Stimulated activated naive B cell treated with anti-CD40 and anti-IgM and Interleukin-4, amounts not matched to agents 10 μg/mL and 1 μg/mL and 100 μg/mL, for 72 hours (primary cell): ENCODE measurements around the gene TTLL10.
"Not testable (repeated sequence)": the region's sequence is repeated elsewhere in the genome, so short reads cannot be mapped to it uniquely, and the experiment has no call there.

ENCODE experiments used
- ATAC-seq, 2 donors: fragments of 150-1000 bp; cut with Tn5 transposase; replicated peaks; 2 replicates each; pipeline ENCODE4 v1.10.0; 2021; ENCODE audit warnings: moderate library complexity in 1 of 2
- DNase-seq: peaks from one replicate; pipeline ENCODE4 v3.0.0; 2021
- H3K27ac Mint-ChIP-seq: one replicate; pipeline ENCODE4 v1.8.0; 2022; ENCODE audit warnings: mild to moderate bottlenecking, mixed read lengths
- H3K27me3 Mint-ChIP-seq, 2 donors: one replicate each; pipeline ENCODE4 v1.8.0; 2022; ENCODE audit warnings: mixed read lengths in 2 of 2
- H3K36me3 Mint-ChIP-seq, 2 donors: one replicate each; pipeline ENCODE4 v1.8.0; 2022; ENCODE audit warnings: mixed read lengths in 2 of 2, mild to moderate bottlenecking in 1 of 2
- H3K4me1 Mint-ChIP-seq, 2 donors: one replicate each; pipeline ENCODE4 v1.8.0; 2022; ENCODE audit warnings: mixed read lengths in 2 of 2, mild to moderate bottlenecking in 1 of 2
- H3K4me3 Mint-ChIP-seq, 2 donors: one replicate each; pipeline ENCODE4 v1.8.0; 2022; ENCODE audit warnings: mild to moderate bottlenecking in 2 of 2, mixed read lengths in 2 of 2, moderate library complexity in 1 of 2
- H3K9me3 Mint-ChIP-seq, 2 donors: one replicate each; pipeline ENCODE4 v1.8.0; 2022; ENCODE audit warnings: mixed read lengths in 2 of 2, mild to moderate bottlenecking in 1 of 2

Gene TTLL10

GRCh38 chr1:1134300-1134970 is 39.2 kb upstream of the TTLL10 start:
- Mint-ChIP-seq H3K9me3 (no peaks in the 10 kb centered on the region), H3K4me1 (peaks cover 21 to 45% of the 10 kb centered on the region in 2 donors), H3K4me3 (no peak overlapping the region), H3K27me3 (no peaks in the 10 kb centered on the region), H3K27ac (no peak overlapping the region), H3K36me3 (no peaks in the 10 kb centered on the region)
- ATAC-seq (no peak), DNase-seq (no peak)

- H3K4me1 Mint-ChIP-seq, result peaks cover 21 to 42% of the 10 kb centered on the region in 2 donors
- ATAC-seq, result no peak
- H3K27me3 Mint-ChIP-seq, result no peaks in the 10 kb centered on the region
- H3K9me3 Mint-ChIP-seq, result no peaks in the 10 kb centered on the region
- H3K4me3 Mint-ChIP-seq, result no peak overlapping the region
- no peak overlapping the region for H3K27ac Mint-ChIP-seq
- no peak for DNase-seq
- no peaks in the 10 kb centered on the region for H3K36me3 Mint-ChIP-seq
These were observed 38.1 kb upstream of the TTLL10 start for GRCh38 chr1:1135339-1136136.

DNA sequence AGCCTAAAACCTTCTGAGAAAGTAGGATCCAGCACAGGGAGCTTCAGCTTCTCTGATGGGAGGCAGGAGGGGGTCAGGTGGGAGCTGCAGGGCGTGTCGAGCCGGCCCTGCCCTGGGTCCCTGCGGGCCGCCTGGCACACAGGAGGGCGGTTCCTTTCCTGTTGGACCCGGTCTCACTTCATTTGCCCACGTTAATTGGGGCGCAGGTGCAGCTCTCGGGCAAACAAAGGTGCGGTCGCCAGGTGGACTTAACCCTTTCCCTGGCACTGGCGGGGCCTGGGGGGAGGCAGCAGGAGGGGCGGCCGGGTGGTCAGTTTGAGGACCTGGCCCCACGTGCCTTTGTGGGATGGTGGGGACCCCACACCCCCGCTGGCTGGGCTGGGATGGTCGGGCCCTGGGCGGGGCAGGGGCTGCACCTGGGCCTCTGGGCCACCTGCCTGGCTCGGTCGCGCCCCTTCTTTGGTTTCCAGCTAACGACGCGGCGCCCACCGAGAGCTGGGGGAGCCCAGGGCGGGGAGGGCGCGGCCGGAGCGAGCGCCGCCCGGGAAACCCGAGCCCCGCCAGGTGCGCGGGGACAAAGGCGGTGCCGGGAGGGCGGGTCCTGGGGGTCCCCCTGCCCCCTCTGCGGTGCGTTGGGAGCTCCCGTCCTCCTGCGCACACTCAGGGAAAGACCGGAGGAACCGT is 37.0 kb upstream of the TTLL10 start:
- Mint-ChIP-seq H3K36me3 (no peaks in the 10 kb centered on the region), H3K27me3 (no peaks in the 10 kb centered on the region), H3K27ac (peak overlapping the region; percentile 62), H3K4me3 (peak overlapping the region; percentile 44 to 51), H3K9me3 (no peaks in the 10 kb centered on the region), H3K4me1 (peaks cover 21 to 36% of the 10 kb centered on the region in 2 donors)
- DNase-seq, result no peak
- ATAC-seq, result peak; percentile 44 to 49

DNA sequence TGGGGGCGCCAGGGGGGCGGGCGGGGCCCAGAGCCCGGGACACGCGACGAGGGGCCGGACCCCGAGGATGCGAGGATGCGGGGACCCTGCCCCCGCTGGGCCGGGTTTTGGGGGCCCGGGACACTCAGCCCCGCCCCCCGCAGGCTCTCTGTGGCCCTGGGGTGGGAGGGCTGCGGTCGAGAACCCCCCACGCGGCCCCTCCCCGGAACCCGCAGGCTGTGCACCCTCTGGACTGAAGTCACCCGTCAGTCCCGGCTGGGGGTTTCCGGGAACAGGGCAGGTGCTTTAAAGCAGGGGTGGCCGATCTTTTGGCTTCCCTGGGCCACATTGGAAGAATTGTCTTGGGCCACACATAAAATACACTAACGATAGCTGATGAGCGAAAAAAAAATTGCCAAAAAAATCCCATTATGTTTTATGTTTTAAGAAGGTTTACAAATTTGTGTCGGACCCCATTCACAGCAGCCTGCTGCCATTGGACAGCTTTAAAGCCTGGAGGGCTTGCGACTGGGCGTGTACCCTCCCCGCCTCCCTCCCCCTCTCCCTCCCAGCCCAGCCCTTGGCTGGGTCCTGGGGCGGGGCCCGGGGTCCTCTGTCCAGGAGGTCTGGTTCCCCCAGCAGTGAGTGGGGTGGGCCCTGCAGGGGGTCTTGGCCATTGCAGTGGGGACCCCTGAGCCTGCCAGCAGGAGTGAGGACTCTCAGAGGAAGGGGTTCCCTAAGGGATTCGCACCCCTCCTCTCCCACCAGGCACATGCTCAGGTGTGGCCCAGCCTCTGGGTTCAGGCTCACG is 36.2 kb upstream of the TTLL10 start:
- peak; percentile 69 for DNase-seq
- Mint-ChIP-seq H3K4me3 (peak overlapping the region; percentile 69 to 72), H3K27me3 (no peaks in the 10 kb centered on the region), H3K9me3 (no peaks in the 10 kb centered on the region), H3K4me1 (peaks cover 23 to 44% of the 10 kb centered on the region in 2 donors), H3K36me3 (no peaks in the 10 kb centered on the region), H3K27ac (peak overlapping the region; percentile 88)
- ATAC-seq, result peak; percentile 82 to 87

DNA sequence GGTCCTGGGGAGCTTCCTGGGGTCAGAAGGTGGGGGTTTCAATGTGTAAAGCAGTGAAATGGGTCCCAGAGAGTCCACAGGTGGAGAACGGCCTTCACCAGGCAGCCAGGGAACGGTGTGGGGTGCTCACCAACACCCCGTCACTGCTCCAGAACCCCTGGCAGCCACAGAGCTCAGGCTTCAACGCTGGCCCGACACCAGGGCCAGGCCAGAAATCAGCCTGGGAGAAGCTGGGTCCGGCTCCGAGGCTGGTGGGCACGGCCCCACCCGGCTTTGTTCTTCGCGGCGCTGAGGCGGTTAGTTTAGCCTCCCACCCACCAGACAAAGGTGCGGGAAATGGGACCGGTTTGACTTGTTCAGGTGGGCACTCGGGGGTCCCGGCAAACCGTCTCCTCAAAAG is 33.0 kb upstream of the TTLL10 start:
- no peaks in the 10 kb centered on the region for H3K9me3 Mint-ChIP-seq
- DNase-seq, result no peak
- no peaks in the 10 kb centered on the region for H3K27me3 Mint-ChIP-seq
- H3K4me3 Mint-ChIP-seq, result no peak overlapping the region
- H3K27ac Mint-ChIP-seq, result no peak overlapping the region
- H3K4me1 Mint-ChIP-seq, result peaks cover 41 to 71% of the 10 kb centered on the region in 2 donors
- H3K36me3 Mint-ChIP-seq, result peaks cover 0 to 3% of the 10 kb centered on the region in 2 donors
- no peak for ATAC-seq

DNA sequence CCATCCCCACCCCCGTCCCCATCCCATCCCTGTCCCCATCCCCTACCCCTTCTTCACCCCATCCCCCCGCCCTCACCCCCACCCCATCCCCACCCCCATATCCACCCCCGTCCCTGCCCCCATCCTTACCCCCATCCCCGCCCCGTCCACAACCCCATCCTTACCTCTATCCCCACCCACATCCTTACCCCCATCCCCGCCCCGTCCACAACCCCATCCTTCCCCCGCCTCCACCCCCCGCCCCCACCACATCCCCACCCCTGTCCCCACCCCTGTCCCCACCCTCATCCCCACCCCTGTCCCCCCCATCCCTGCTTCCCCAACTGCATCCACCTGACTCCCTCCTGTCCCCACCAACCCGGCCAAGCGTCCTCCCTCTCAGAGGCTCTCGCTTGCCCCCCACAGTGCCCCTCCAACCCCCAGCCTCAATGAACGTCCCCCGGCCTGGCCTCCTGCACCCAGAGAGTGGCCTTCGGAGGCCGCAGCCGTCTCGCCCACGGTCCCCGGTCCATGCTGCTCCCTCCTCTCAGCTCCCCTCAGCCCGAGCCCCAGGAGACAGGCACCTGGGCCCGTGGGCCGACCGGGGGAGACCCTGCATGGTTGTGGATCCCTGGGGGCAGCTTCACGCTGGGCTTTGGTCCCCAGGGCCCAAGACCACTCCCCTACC is 32.3 kb upstream of the TTLL10 start:
- Mint-ChIP-seq H3K4me3 (no peak overlapping the region), H3K9me3 (no peaks in the 10 kb centered on the region), H3K4me1 (peaks cover 39 to 69% of the 10 kb centered on the region in 2 donors), H3K27me3 (no peaks in the 10 kb centered on the region), H3K36me3 (peaks cover 0 to 3% of the 10 kb centered on the region in 2 donors), H3K27ac (peak overlapping the region; percentile 56)
- ATAC-seq (no peak), DNase-seq (no peak)

GRCh38 chr1:1141911-1142250 is 31.8 kb upstream of the TTLL10 start:
- Mint-ChIP-seq H3K27ac (peak overlapping the region; percentile 73), H3K9me3 (no peaks in the 10 kb centered on the region), H3K4me1 (peaks cover 37 to 64% of the 10 kb centered on the region in 2 donors), H3K4me3 (no peak overlapping the region), H3K36me3 (peaks cover 0 to 3% of the 10 kb centered on the region in 2 donors), H3K27me3 (no peaks in the 10 kb centered on the region)
- DNase-seq, result no peak
- no peak for ATAC-seq

GRCh38 chr1:1142352-1142751 is 31.3 kb upstream of the TTLL10 start:
- peak overlapping the region in 1 of 2 donors; percentile 36 for H3K4me3 Mint-ChIP-seq
- H3K4me1 Mint-ChIP-seq, result peaks cover 36 to 60% of the 10 kb centered on the region in 2 donors
- not testable (repeated sequence) for H3K9me3 Mint-ChIP-seq, DNase-seq, H3K27me3 Mint-ChIP-seq, H3K36me3 Mint-ChIP-seq, ATAC-seq
- peak overlapping the region; percentile 81 for H3K27ac Mint-ChIP-seq

DNA sequence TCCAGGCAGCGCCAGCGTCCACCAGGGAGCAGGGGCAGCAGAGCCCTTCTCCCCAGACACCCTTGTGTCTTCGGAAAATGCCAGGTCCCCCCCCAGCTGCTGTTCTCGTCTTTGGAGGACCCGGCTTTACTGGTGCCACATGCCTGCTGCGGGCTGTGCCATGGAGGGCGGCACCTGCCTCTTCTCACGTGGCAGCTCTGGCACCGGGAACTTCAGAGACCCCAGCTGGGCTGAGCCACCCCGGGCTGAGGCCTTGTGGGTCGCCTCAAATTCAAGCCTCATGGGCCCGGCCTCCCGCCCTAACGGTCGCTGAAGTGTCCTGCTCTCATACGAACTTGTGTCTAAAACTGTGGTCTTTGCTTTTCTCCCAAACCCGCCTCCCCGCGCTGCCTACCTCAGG is 30.8 kb upstream of the TTLL10 start:
- H3K9me3 Mint-ChIP-seq, result no peaks in the 10 kb centered on the region
- peak overlapping the region; percentile 73 for H3K27ac Mint-ChIP-seq
- DNase-seq (no peak), ATAC-seq (no peak)
- H3K4me3 Mint-ChIP-seq, result peak overlapping the region in 1 of 2 donors; percentile 14
- no peaks in the 10 kb centered on the region for H3K27me3 Mint-ChIP-seq
- H3K36me3 Mint-ChIP-seq, result peaks cover 0 to 3% of the 10 kb centered on the region in 2 donors
- H3K4me1 Mint-ChIP-seq, result peaks cover 33 to 55% of the 10 kb centered on the region in 2 donors

DNA sequence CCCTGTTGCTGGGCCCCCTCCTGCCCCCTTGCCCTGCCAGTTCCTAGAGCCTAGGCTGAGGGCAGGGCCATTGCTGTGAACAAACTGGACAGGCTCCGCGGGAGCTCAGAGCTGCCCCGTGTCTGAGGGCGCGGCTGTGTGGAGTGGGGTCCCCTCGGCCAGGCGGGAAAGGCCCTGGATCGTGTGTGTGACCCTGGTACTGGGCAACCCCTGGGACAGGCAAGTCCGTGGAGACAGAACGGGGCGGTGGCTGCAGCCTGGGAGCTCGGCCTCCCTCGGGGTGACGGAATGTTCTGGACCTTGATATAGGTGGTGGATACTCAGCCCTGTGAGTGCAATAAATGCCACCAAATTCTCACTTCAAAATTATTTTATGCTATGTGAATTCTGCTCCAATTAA is 30.0 kb upstream of the TTLL10 start:
- Mint-ChIP-seq H3K27me3 (no peaks in the 10 kb centered on the region), H3K27ac (peak overlapping the region; percentile 96), H3K36me3 (peaks cover 0 to 3% of the 10 kb centered on the region in 2 donors), H3K4me3 (peak overlapping the region in 1 of 2 donors; percentile 20), H3K9me3 (no peaks in the 10 kb centered on the region), H3K4me1 (peaks cover 31 to 52% of the 10 kb centered on the region in 2 donors)
- ATAC-seq (no peak), DNase-seq (no peak)

GRCh38 chr1:1144122-1144842 is 29.4 kb upstream of the TTLL10 start:
- Mint-ChIP-seq H3K4me1 (peaks cover 31 to 48% of the 10 kb centered on the region in 2 donors), H3K27ac (peak overlapping the region; percentile 96), H3K4me3 (peak overlapping the region; percentile 20 to 67), H3K9me3 (no peaks in the 10 kb centered on the region), H3K27me3 (no peaks in the 10 kb centered on the region), H3K36me3 (peaks cover 0 to 3% of the 10 kb centered on the region in 2 donors)
- DNase-seq, result peak; percentile 69
- ATAC-seq, result peak; percentile 95 to 96

DNA sequence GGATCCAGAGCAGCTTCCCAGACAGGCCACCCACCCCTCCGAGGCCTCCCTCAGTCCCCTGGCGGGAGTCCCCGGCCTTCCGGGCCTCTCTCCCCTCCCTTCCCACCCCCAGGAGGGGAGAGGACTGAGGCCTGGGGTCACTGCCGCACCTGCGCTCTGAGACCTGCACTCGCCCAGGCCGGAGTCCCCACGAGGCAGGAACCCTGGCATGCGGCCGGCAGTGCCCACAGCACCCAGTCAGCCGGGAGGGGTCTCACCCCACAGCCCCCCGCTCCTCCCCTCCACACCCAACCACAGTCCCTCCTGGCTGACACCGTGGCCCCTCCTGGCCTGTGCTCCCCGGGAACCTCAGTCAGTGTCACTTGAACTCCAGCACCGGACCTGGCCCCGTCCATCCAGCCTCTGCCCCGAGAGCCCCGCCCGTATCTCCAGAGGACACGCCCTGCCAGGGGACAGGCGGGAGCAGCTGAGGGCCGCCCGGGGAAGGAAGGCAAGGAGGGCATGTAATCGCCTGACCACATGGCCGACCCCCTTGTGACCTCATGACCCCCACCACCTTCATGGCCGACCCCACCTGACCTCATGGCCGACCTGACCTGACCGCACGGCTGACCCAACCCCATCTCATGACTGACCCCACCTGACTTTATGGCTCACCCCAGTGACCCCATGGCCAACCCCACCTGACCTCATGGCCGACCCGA is 28.7 kb upstream of the TTLL10 start:
- no peak for ATAC-seq
- Mint-ChIP-seq H3K4me1 (peaks cover 31 to 48% of the 10 kb centered on the region in 2 donors), H3K4me3 (peak overlapping the region; percentile 30 to 44)

More for the DNA sequence above, 28.7 kb upstream of the TTLL10 start:
- no peaks in the 10 kb centered on the region for H3K9me3 Mint-ChIP-seq
- H3K27me3 Mint-ChIP-seq, result no peaks in the 10 kb centered on the region
- no peak for DNase-seq
- peak overlapping the region; percentile 94 for H3K27ac Mint-ChIP-seq
- H3K36me3 Mint-ChIP-seq, result peaks cover 0 to 3% of the 10 kb centered on the region in 2 donors
